Endothelial cell (in vitro differentiated cells): ENCODE measurements around the gene CELSR2. TPM values are rescaled to one million over a fixed set of nuclear protein-coding genes. Genes with fewer than 3 reads are reported as not detected.

Experiments used
- DNase-seq: peaks from one replicate; pipeline ENCODE4 v3.0.0; 2021; ENCODE audit warnings: low spot score
- H3K27ac Mint-ChIP-seq: one replicate; pipeline ENCODE4 v1.8.0; 2021; ENCODE audit warnings: mixed read lengths, inconsistent platforms; ENCODE audit not compliant: unreplicated experiment
- H3K27me3 Mint-ChIP-seq: one replicate; pipeline ENCODE4 v1.8.0; 2021; ENCODE audit warnings: mild to moderate bottlenecking, moderate library complexity, mixed read lengths, inconsistent platforms; ENCODE audit not compliant: unreplicated experiment
- H3K36me3 Mint-ChIP-seq: one replicate; pipeline ENCODE4 v1.8.0; 2021; ENCODE audit warnings: mild to moderate bottlenecking, low read depth, mixed read lengths, inconsistent platforms; ENCODE audit not compliant: unreplicated experiment
- H3K4me1 Mint-ChIP-seq: one replicate; pipeline ENCODE4 v1.8.0; 2021; ENCODE audit warnings: mild to moderate bottlenecking, mixed read lengths, inconsistent platforms; ENCODE audit not compliant: unreplicated experiment
- H3K4me3 Mint-ChIP-seq: one replicate; pipeline ENCODE4 v1.8.0; 2021; ENCODE audit warnings: mild to moderate bottlenecking, mixed read lengths, inconsistent platforms; ENCODE audit not compliant: unreplicated experiment
- H3K9me3 Mint-ChIP-seq: one replicate; pipeline ENCODE4 v1.8.0; 2021; ENCODE audit warnings: mixed read lengths, inconsistent platforms; ENCODE audit not compliant: unreplicated experiment
- total RNA-seq: library from RNA; stranded (reverse); fragmentation: NEBNext Ultra II Directional; extraction: Animal tissue kit (Norgen Biotek cat#: 25700); gene quantifications from one replicate; pipeline ENCODE4 v1.2.1, GENCODE V29; 2021; ENCODE audit not compliant: unreplicated experiment
- TF ChIP-seq, protein P1 (sequence below): fragments of 200-600 bp; sonication (generic); IDR thresholded peaks from one replicate; pipeline ENCODE4 v1.5.0; 2021; ENCODE audit warnings: antibody characterized with exemption; ENCODE audit not compliant: unreplicated experiment

CELSR2 gene
- total RNA-seq, 1 donor from 2014 or later, result 1.6 TPM

DNA sequence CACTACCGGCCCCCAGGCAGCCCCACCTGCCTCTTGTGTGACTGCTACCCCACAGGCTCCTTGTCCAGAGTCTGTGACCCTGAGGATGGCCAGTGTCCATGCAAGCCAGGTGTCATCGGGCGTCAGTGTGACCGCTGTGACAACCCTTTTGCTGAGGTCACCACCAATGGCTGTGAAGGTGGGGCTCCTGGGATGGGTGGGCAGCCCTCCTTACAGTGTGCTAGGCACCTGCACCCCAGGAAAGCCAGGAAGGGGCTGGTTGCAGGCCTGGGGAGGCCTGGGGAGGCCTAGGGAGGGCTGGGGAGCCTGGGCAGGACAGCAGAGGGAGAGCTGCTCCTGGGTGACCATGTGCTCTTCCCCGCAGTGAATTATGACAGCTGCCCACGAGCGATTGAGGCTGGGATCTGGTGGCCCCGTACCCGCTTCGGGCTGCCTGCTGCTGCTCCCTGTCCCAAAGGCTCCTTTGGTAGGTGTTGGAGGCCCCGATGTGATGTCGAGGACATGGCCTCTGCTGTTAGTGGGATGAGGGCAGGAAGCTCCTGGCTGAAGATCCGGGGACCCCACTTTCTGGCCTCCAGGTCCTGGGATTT is 16.5 kb downstream of the CELSR2 start:
- H3K27me3 Mint-ChIP-seq, result peaks cover 15% of the 10 kb centered on the region
- no peaks in the 10 kb centered on the region for H3K4me1 Mint-ChIP-seq
- no peak overlapping the region for H3K4me3 Mint-ChIP-seq
- no peaks in the 10 kb centered on the region for H3K9me3 Mint-ChIP-seq
- no peak for DNase-seq
- H3K27ac Mint-ChIP-seq, result no peak overlapping the region
- TF ChIP-seq, protein P1, sequence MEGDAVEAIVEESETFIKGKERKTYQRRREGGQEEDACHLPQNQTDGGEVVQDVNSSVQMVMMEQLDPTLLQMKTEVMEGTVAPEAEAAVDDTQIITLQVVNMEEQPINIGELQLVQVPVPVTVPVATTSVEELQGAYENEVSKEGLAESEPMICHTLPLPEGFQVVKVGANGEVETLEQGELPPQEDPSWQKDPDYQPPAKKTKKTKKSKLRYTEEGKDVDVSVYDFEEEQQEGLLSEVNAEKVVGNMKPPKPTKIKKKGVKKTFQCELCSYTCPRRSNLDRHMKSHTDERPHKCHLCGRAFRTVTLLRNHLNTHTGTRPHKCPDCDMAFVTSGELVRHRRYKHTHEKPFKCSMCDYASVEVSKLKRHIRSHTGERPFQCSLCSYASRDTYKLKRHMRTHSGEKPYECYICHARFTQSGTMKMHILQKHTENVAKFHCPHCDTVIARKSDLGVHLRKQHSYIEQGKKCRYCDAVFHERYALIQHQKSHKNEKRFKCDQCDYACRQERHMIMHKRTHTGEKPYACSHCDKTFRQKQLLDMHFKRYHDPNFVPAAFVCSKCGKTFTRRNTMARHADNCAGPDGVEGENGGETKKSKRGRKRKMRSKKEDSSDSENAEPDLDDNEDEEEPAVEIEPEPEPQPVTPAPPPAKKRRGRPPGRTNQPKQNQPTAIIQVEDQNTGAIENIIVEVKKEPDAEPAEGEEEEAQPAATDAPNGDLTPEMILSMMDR, result no peak
- no peaks in the 10 kb centered on the region for H3K36me3 Mint-ChIP-seq

DNA sequence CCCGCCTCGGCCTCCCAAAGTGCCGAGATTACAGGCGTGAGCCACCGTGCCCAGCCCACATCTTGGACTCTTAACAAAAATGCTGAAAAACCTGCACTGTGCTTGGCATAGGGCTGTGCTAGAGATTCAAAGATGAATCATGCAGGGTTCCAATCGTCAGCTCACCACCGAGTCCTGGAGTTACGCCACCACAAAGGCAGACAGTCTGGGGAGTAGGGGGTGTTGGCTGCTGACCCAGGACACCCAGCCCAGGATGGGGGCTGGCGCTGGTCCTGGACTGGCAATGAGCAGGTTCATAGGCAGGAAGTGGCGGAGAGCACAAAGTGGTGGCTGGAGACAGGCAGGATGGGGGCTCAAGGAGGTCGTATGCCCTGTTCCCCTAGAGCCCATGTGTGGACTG is 17.6 kb downstream of the CELSR2 start:
- no peak overlapping the region for H3K27ac Mint-ChIP-seq
- TF ChIP-seq, protein P1, result no peak
- H3K4me3 Mint-ChIP-seq, result no peak overlapping the region
- DNase-seq, result no peak
- no peaks in the 10 kb centered on the region for H3K4me1 Mint-ChIP-seq
- H3K36me3 Mint-ChIP-seq, result no peaks in the 10 kb centered on the region
- H3K27me3 Mint-ChIP-seq, result peaks cover 16% of the 10 kb centered on the region
- no peaks in the 10 kb centered on the region for H3K9me3 Mint-ChIP-seq

DNA sequence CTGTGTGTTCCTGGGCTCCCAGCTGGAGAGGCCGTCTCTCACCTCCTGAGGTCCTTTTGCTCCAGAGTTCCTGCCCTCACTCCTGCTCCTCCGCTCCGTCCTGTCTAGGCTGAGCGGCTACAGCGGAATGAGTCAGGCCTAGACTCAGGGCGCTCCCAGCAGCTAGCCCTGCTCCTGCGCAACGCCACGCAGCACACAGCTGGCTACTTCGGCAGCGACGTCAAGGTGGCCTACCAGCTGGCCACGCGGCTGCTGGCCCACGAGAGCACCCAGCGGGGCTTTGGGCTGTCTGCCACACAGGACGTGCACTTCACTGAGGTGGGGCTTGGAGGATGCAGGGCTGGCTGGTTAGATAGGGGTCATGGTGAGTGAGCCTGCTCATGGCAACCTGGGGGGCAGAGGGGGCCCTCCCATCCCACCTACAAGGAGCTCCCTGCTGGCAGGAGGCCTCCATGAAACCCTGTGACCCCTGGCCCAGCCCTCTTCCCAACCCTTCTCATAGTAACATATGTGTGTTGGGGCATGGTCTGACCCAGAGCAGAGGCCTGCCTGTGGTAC is 18.5 kb downstream of the CELSR2 start:
- DNase-seq, result no peak
- TF ChIP-seq, protein P1, result no peak
- Mint-ChIP-seq H3K4me1 (no peaks in the 10 kb centered on the region), H3K27ac (no peak overlapping the region), H3K9me3 (no peaks in the 10 kb centered on the region), H3K36me3 (no peaks in the 10 kb centered on the region), H3K27me3 (peaks cover 18% of the 10 kb centered on the region), H3K4me3 (no peak overlapping the region)

DNA sequence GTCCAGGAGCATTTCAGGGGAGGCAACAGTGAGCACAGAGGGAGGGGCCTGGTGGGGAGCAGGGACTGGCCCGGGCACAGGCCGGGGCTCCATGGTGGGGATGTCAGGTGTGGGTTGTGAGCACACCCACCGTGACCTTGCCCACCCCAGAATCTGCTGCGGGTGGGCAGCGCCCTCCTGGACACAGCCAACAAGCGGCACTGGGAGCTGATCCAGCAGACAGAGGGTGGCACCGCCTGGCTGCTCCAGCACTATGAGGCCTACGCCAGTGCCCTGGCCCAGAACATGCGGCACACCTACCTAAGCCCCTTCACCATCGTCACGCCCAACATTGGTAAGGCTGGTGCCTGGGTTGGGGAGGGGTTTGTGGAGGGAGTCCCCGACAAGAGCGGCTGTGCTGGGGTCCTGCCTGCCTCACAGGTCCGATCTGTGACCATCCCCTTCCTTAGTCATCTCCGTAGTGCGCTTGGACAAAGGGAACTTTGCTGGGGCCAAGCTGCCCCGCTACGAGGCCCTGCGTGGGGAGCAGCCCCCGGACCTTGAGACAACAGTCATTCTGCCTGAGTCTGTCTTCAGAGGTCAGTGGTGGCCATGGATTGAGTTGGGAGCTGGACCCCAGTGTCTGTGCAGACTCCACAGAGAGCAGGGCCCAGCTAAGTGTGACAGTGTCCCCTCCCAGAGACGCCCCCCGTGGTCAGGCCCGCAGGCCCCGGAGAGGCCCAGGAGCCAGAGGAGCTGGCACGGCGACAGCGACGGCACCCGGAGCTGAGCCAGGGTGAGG is 19.3 kb downstream of the CELSR2 start:
- Mint-ChIP-seq H3K27me3 (peaks cover 18% of the 10 kb centered on the region), H3K4me3 (no peak overlapping the region), H3K27ac (no peak overlapping the region), H3K4me1 (no peaks in the 10 kb centered on the region), H3K36me3 (no peaks in the 10 kb centered on the region), H3K9me3 (no peaks in the 10 kb centered on the region)
- TF ChIP-seq, protein P1, result no peak
- DNase-seq, result no peak
